Adrenal gland (tissue), 12 donors: ENCODE results near the gene THUMPD2. TPM values are rescaled to one million over a fixed set of nuclear protein-coding genes. Genes with fewer than 3 reads are reported as not detected.

Experiments
- DNase-seq, 7 donors: peaks; one replicate each; pipeline ENCODE4 v3.0.0-alpha.2; 2019 to 2020
- H3K27ac ChIP-seq, 5 donors: fragments of 200-600 bp; sonication (generic) in 4 of 5; 1 replicate in 3 of 5; 2 replicates in 2 of 5; pipeline versions ENCODE4 v1.5.1 to v1.8.0; 2016 to 2020; ENCODE audit warnings: mild to moderate bottlenecking in 1 of 5
- H3K27me3 ChIP-seq: fragments of 200-600 bp; 2 replicates; pipeline ENCODE4 v1.8.0; 2021
- H3K36me3 ChIP-seq, 2 donors: fragments of 200-600 bp; replicated peaks in 1 of 2; 1 replicate in 1 of 2; 2 replicates in 1 of 2; pipeline versions ENCODE4 v1.5.1 to v1.8.0; 2018 to 2022
- H3K4me1 ChIP-seq, 2 donors: fragments of 200-600 bp; replicated peaks in 1 of 2; 1 replicate in 1 of 2; 2 replicates in 1 of 2; pipeline versions ENCODE4 v1.5.1 to v1.8.0; 2018 to 2021
- H3K4me3 ChIP-seq, 4 donors: fragments of 200-600 bp; sonication (generic) in 3 of 4; one replicate each; pipeline ENCODE4 v1.5.1; 2016 to 2018
- H3K9me3 ChIP-seq, 3 donors: fragments of 200-600 bp; sonication (generic) in 1 of 3; replicated peaks in 1 of 3; 1 replicate in 2 of 3; 2 replicates in 1 of 3; pipeline versions ENCODE4 v1.5.1 to v1.8.0; 2016 to 2021
- CTCF ChIP-seq, 6 experiments: fragments of 450-650 bp in 4 of 6; fragments of 200-600 bp in 2 of 6; sonication (generic) in 1 of 6; IDR thresholded peaks; 1 replicate in 5 of 6; 2 replicates in 1 of 6; pipeline versions ENCODE4 v1.5.1 to v1.8.0; 2016 to 2021; ENCODE audit warnings: antibody characterized with exemption in 6 of 6, mild to moderate bottlenecking in 2 of 6, moderate library complexity in 1 of 6
- POLR2A ChIP-seq, 2 donors: fragments of 450-650 bp; IDR thresholded peaks; one replicate each; pipeline ENCODE4 v1.6.1; 2017; ENCODE audit warnings: antibody characterized with exemption in 2 of 2, mild to moderate bottlenecking in 2 of 2, moderate library complexity in 1 of 2
- WGBS, 4 donors: extraction: QIAGEN DNeasy Blood & Tissue Kit in 2 of 4; methylation state at CpG; one replicate each; pipeline versions ENCODE4 v1.1.5 to v1.1.7; 2013 to 2017; 5-methylcytosine and 5-hydroxymethylcytosine counted together
- intact Hi-C, 2 donors: fragments of 100-400 bp; cut with DNase I; formaldehyde crosslinking; loops; one replicate each; pipeline versions ENCODE4 v1.14.1 to v1.15.0; 2022 to 2023
- polyA plus RNA-seq, 3 donors: library from polyadenylated mRNA; stranded (reverse); fragments of 200-250 nt in 2 of 3; fragments of 350-450 nt in 1 of 3; fragmentation: Illumina TruSeq in 1 of 3; extraction: RNeasy Lipid Tissue Mini Kit (QIAGEN cat#74804) in 1 of 3; gene quantifications; one replicate each; pipeline ENCODE4 v1.2.3, GENCODE V29; 2013 to 2014
- total RNA-seq, 9 donors: library from RNA; depleted of rRNA in 4 of 9; stranded (reverse); fragments of >200 nt in 4 of 9; fragments of 120-200 nt in 1 of 9; fragmentation: NEBNext Ultra II Directional in 1 of 9; extraction: Animal tissue kit (Norgen Biotek cat#: 25700) in 1 of 9; gene quantifications; one replicate each; pipeline versions ENCODE4 v1.1.0 to v1.2.4, GENCODE V29; 2013 to 2023
- donor health status: healthy with polysubstance abuse.
- donor health status: Bipolar disorder and iron deficiency.
- donor health status: DM: yes; HTN: yes; CAD: no.
- donor health status: DM: no; HTN: no; CAD: no.
- donor health status: DM: no; HTN: no; CAD: no.
- donor health status: DM: yes; HTN: yes; CAD: no.

THUMPD2 gene
- total and polyA plus RNA-seq, 12 donors, result 3.0 to 216 (median 10.0) TPM

DNA sequence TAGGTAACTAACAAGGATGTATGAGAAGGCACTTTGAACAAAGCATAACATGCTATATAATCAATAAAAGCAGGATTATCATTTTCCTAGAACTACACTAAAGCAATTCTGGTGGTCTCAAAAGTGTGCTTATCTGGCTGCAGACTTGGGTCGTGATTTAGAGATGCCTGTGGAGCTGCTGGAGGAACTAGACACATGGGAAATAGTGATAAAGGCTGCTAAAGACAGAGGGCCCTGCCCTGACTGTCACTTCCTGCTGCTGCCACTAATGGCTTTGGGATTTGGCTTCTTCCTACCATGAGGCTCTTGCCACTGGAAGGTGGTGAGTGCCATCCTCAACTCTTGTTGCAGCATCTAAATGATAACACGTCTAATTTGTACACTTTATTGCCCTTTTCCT is 90.9 kb downstream of the THUMPD2 start:
- Histone ChIP-seq H3K27ac (no peak overlapping the region), H3K36me3 (no peaks in the 10 kb centered on the region), H3K9me3 (no peaks in the 10 kb centered on the region), H3K27me3 (no peaks in the 10 kb centered on the region), H3K4me3 (no peak overlapping the region), H3K4me1 (no peaks in the 10 kb centered on the region)
- no peak for TF ChIP-seq POLR2A (IDR thresholded peaks at IDR 0.05)
- TF ChIP-seq CTCF (IDR thresholded peaks at IDR 0.05), result no peak
- intact Hi-C loops, result no loop called here
- DNase-seq, result no peak
- 69 to 82% (median 72%) methylated on average over 2 of the region's 2 CpGs for WGBS, 4 donors

- no peak for TF ChIP-seq CTCF (IDR thresholded peaks at IDR 0.05)
- no peak for TF ChIP-seq POLR2A (IDR thresholded peaks at IDR 0.05)
- no peaks in the 10 kb centered on the region for H3K9me3 ChIP-seq
- no peaks in the 10 kb centered on the region for H3K27me3 ChIP-seq
- no peak for DNase-seq
- H3K27ac ChIP-seq, result no peak overlapping the region
- intact Hi-C loops, result no loop called here
- no peaks in the 10 kb centered on the region for H3K36me3 ChIP-seq
- no peak overlapping the region for H3K4me3 ChIP-seq
- 82 to 88% (median 84%) methylated on average over 6 of the region's 6 CpGs for WGBS, 4 donors
- no peaks in the 10 kb centered on the region for H3K4me1 ChIP-seq
Observed at GRCh38 chr2:39686456-39686855, 92.6 kb downstream of the THUMPD2 start.

Other genes with a start within 250 kb of the THUMPD2 start
- 1 to 10 TPM in 6 of 9 donors, under 1 TPM in 2, not detected in 1; 0.35 to 7.5 (median 2.8) TPM for gene TMEM178A, start 113.3 kb downstream of the THUMPD2 start, total RNA-seq
- 10 to 100 TPM in 2 of 3 donors, under 1 TPM in 1; 0.93 to 46.4 (median 13.2) TPM for gene TMEM178A, start 113.3 kb downstream of the THUMPD2 start, polyA plus RNA-seq